Measurements from ENCODE around the gene IL36RN.
"Not testable (repeated sequence)": the region's sequence is repeated elsewhere in the genome, so short reads cannot be mapped to it uniquely, and the experiment has no call there.

The IL36RN gene

GRCh38 chr2:113075030-113075429 is 16.0 kb downstream of the IL36RN start:
- DNase-seq = no peak

- DNase-seq = no peak
These were observed 16.6 kb downstream of the IL36RN start for GRCh38 chr2:113075600-113075999.

- no peak for DNase-seq
These were observed 18.1 kb downstream of the IL36RN start for GRCh38 chr2:113076954-113077669.

GRCh38 chr2:113077921-113078320 is 18.9 kb downstream of the IL36RN start:
- DNase-seq = no peak

- DNase-seq = no peak
These were observed 19.4 kb downstream of the IL36RN start for GRCh38 chr2:113078350-113078839.

- no peak for DNase-seq
These were observed 20.1 kb downstream of the IL36RN start for GRCh38 chr2:113079131-113079530.

- no peak for DNase-seq
These were observed 21.1 kb downstream of the IL36RN start for GRCh38 chr2:113080134-113080533.

- no peak for DNase-seq
These were observed 22.7 kb downstream of the IL36RN start for GRCh38 chr2:113081488-113082210.

GRCh38 chr2:113083296-113083695 is 24.3 kb downstream of the IL36RN start:
- DNase-seq = no peak

- DNase-seq = no peak
These were observed 25.4 kb downstream of the IL36RN start for GRCh38 chr2:113084249-113085000.

- DNase-seq = no peak
These were observed 26.5 kb downstream of the IL36RN start for GRCh38 chr2:113085542-113085941.

GRCh38 chr2:113088213-113088992 is 29.4 kb downstream of the IL36RN start:
- DNase-seq = no peak

- no peak for DNase-seq
These were observed 30.9 kb downstream of the IL36RN start for GRCh38 chr2:113089916-113090315.

- no peak for DNase-seq
These were observed 32.4 kb downstream of the IL36RN start for GRCh38 chr2:113091231-113091896.

- no peak for DNase-seq
These were observed 34.0 kb downstream of the IL36RN start for GRCh38 chr2:113092864-113093612.

GRCh38 chr2:113093613-113093977 is 34.6 kb downstream of the IL36RN start:
- DNase-seq = no peak

- DNase-seq = not testable (repeated sequence)
These were observed 37.3 kb downstream of the IL36RN start for GRCh38 chr2:113096306-113096705.

GRCh38 chr2:113096842-113097618 is 38.0 kb downstream of the IL36RN start:
- not testable (repeated sequence) for DNase-seq

GRCh38 chr2:113098041-113098440 is 39.0 kb downstream of the IL36RN start:
- no peak for DNase-seq

- DNase-seq = no peak
These were observed 39.5 kb downstream of the IL36RN start for GRCh38 chr2:113098532-113098931.

All from right kidney (tissue), 1 donor.